H9 (cell line): ENCODE results near the gene CLMN. TPM values are rescaled to one million over a fixed set of nuclear protein-coding genes. Genes with fewer than 3 reads are reported as not detected.

Source experiments
- DNase-seq: peaks from one replicate; pipeline ENCODE4 v3.0.0-alpha.2; 2017
- H2AFZ ChIP-seq: one replicate; pipeline ENCODE4 v1.6.1; 2013; ENCODE audit warnings: mild to moderate bottlenecking, low read length, control low read depth, moderate library complexity
- H2AK5ac ChIP-seq: 2 replicates; pipeline ENCODE4 v1.6.1; 2013; ENCODE audit warnings: low read length, control low read depth, mixed read lengths; ENCODE audit not compliant: insufficient read length
- H2BK120ac ChIP-seq: one replicate; pipeline ENCODE4 v1.6.1; 2013; ENCODE audit warnings: low read depth, mild to moderate bottlenecking, low read length, control low read depth, inconsistent platforms; ENCODE audit not compliant: poor library complexity, severe bottlenecking
- H2BK12ac ChIP-seq: 2 replicates; pipeline ENCODE4 v1.6.1; 2013; ENCODE audit warnings: low read length, control low read depth, mixed read lengths, low read depth; ENCODE audit not compliant: insufficient read length
- H2BK15ac ChIP-seq: 2 replicates; pipeline ENCODE4 v1.6.1; 2013; ENCODE audit warnings: low read depth, low read length, control low read depth
- H2BK20ac ChIP-seq: one replicate; pipeline ENCODE4 v1.6.1; 2013; ENCODE audit warnings: low read depth, mild to moderate bottlenecking, low read length, control low read depth, inconsistent platforms; ENCODE audit not compliant: poor library complexity, severe bottlenecking
- H2BK5ac ChIP-seq: 2 replicates; pipeline ENCODE4 v1.6.1; 2013; ENCODE audit warnings: low read length, control low read depth, mixed read lengths; ENCODE audit not compliant: insufficient read length
- H3K14ac ChIP-seq: 2 replicates; pipeline ENCODE4 v1.6.1; 2013; ENCODE audit warnings: low read length, control low read depth; ENCODE audit not compliant: insufficient read depth
- H3K18ac ChIP-seq: 2 replicates; pipeline ENCODE4 v1.6.1; 2013; ENCODE audit warnings: low read depth, mild to moderate bottlenecking, mixed read lengths, low read length, control low read depth; ENCODE audit not compliant: insufficient read length
- H3K23ac ChIP-seq: 2 replicates; pipeline ENCODE4 v1.6.1; 2013; ENCODE audit warnings: low read length, control low read depth, mixed read lengths, low read depth; ENCODE audit not compliant: insufficient read length
- H3K23me2 ChIP-seq: 2 replicates; pipeline ENCODE4 v1.6.1; 2013; ENCODE audit warnings: low read depth, mild to moderate bottlenecking, mixed read lengths, low read length, control low read depth; ENCODE audit not compliant: insufficient read length, poor library complexity, severe bottlenecking
- H3K27ac ChIP-seq: 2 replicates; pipeline ENCODE4 v1.5.1; 2013; ENCODE audit warnings: low read length, control low read depth, mixed read lengths, low read depth; ENCODE audit not compliant: insufficient read length
- H3K27me3 ChIP-seq: 2 replicates; pipeline ENCODE4 v1.6.1; 2013; ENCODE audit warnings: low read length, control low read depth, inconsistent platforms; ENCODE audit not compliant: insufficient read depth
- H3K4ac ChIP-seq: 2 replicates; pipeline ENCODE4 v1.6.1; 2013; ENCODE audit warnings: low read depth, mild to moderate bottlenecking, control low read depth, inconsistent platforms, low read length, moderate library complexity
- H3K4me1 ChIP-seq: 2 replicates; pipeline ENCODE4 v1.6.1; 2013; ENCODE audit warnings: low read length, control low read depth, inconsistent platforms; ENCODE audit not compliant: insufficient read depth
- H3K4me2 ChIP-seq: 2 replicates; pipeline ENCODE4 v1.6.1; 2013; ENCODE audit warnings: low read length, control low read depth, mixed read lengths; ENCODE audit not compliant: insufficient read length, insufficient read depth
- H3K56ac ChIP-seq: 2 replicates; pipeline ENCODE4 v1.6.1; 2013; ENCODE audit warnings: low read depth, mild to moderate bottlenecking, mixed read lengths, low read length, control low read depth; ENCODE audit not compliant: insufficient read length
- H3K79me1 ChIP-seq: 2 replicates; pipeline ENCODE4 v1.6.1; 2013; ENCODE audit warnings: low read depth, mild to moderate bottlenecking, moderate library complexity, low read length, control low read depth, inconsistent platforms; ENCODE audit not compliant: insufficient read depth, poor library complexity, severe bottlenecking
- H3K79me2 ChIP-seq: 2 replicates; pipeline ENCODE4 v1.6.1; 2013; ENCODE audit warnings: low read length, control low read depth, inconsistent platforms; ENCODE audit not compliant: insufficient read depth
- H3K9ac ChIP-seq: 2 replicates; pipeline ENCODE4 v1.6.1; 2013; ENCODE audit warnings: low read length, control low read depth, mixed read lengths; ENCODE audit not compliant: insufficient read length; ENCODE audit errors: extremely low read depth
- H3K9me3 ChIP-seq: one replicate; pipeline ENCODE4 v1.6.1; 2013; ENCODE audit warnings: low read depth, low read length, inconsistent platforms; ENCODE audit not compliant: control insufficient read depth
- H3T11ph ChIP-seq: one replicate; pipeline ENCODE4 v1.6.1; 2013; ENCODE audit warnings: mild to moderate bottlenecking, low read length, control low read depth, inconsistent platforms
- H4K20me1 ChIP-seq: one replicate; pipeline ENCODE4 v1.6.1; 2013; ENCODE audit not compliant: control insufficient read depth, insufficient read length, insufficient read depth
- H4K5ac ChIP-seq: 2 replicates; pipeline ENCODE4 v1.6.1; 2013; ENCODE audit warnings: low read depth, mild to moderate bottlenecking, mixed read lengths, low read length, control low read depth; ENCODE audit not compliant: insufficient read length
- H4K8ac ChIP-seq: replicated peaks from 2 replicates; pipeline ENCODE4 v1.6.1; 2013; ENCODE audit warnings: low read length, control low read depth, mixed read lengths, low read depth; ENCODE audit not compliant: insufficient read length
- H4K91ac ChIP-seq: 2 replicates; pipeline ENCODE4 v1.6.1; 2013; ENCODE audit warnings: low read depth, mild to moderate bottlenecking, moderate library complexity, mixed read lengths, low read length, control low read depth; ENCODE audit not compliant: insufficient read length
- H3K27ac Mint-ChIP-seq, 3 experiments: 2 replicates in 2 of 3; 3 replicates in 1 of 3; pipeline ENCODE4 v1.8.0; 2020 to 2021; ENCODE audit warnings: mixed read lengths in 3 of 3, mild to moderate bottlenecking in 1 of 3, moderate library complexity in 1 of 3
- H3K27me3 Mint-ChIP-seq: 2 replicates; pipeline ENCODE4 v1.8.0; 2021; ENCODE audit warnings: low read depth, mild to moderate bottlenecking, moderate library complexity, mixed read lengths
- H3K36me3 Mint-ChIP-seq, 3 experiments: 2 replicates in 2 of 3; 3 replicates in 1 of 3; pipeline ENCODE4 v1.8.0; 2020 to 2021; ENCODE audit warnings: low read depth in 3 of 3, mixed read lengths in 3 of 3; ENCODE audit not compliant: insufficient read depth in 1 of 3
- H3K4me1 Mint-ChIP-seq, 2 experiments: 2 replicates each; pipeline ENCODE4 v1.8.0; 2020; ENCODE audit warnings: mixed read lengths in 2 of 2
- H3K4me3 Mint-ChIP-seq, 2 experiments: 2 replicates in 1 of 2; 3 replicates in 1 of 2; pipeline ENCODE4 v1.8.0; 2020 to 2021; ENCODE audit warnings: mild to moderate bottlenecking in 2 of 2, mixed read lengths in 2 of 2, moderate library complexity in 1 of 2
- H3K9me3 Mint-ChIP-seq, 2 experiments: 2 replicates in 1 of 2; 3 replicates in 1 of 2; pipeline ENCODE4 v1.8.0; 2020; ENCODE audit warnings: mild to moderate bottlenecking in 2 of 2, mixed read lengths in 2 of 2, moderate library complexity in 1 of 2
- WGBS: extraction: QIAGEN DNeasy Blood & Tissue Kit; methylation state at CpG from one replicate; pipeline ENCODE4 v1.1.7; 2013; ENCODE audit warnings: missing lambda C conversion rate, low lambda C conversion rate, mixed read lengths; ENCODE audit not compliant: insufficient read length; ENCODE audit errors: extremely low coverage; 5-methylcytosine and 5-hydroxymethylcytosine counted together
- total RNA-seq: library from RNA; stranded (reverse); gene quantifications from 2 replicates; pipeline ENCODE4 v1.2.1, GENCODE V29; 2021
- TF ChIP-seq, protein P1 (sequence below): fragments of 200-600 bp; sonication (generic); conservative IDR thresholded peaks from 3 replicates; pipeline ENCODE4 v1.8.0; 2021; ENCODE audit warnings: antibody characterized with exemption, mild to moderate bottlenecking

Gene CLMN
- total RNA-seq, 1 experiment from 2014 or later, result 7.6 TPM

DNA sequence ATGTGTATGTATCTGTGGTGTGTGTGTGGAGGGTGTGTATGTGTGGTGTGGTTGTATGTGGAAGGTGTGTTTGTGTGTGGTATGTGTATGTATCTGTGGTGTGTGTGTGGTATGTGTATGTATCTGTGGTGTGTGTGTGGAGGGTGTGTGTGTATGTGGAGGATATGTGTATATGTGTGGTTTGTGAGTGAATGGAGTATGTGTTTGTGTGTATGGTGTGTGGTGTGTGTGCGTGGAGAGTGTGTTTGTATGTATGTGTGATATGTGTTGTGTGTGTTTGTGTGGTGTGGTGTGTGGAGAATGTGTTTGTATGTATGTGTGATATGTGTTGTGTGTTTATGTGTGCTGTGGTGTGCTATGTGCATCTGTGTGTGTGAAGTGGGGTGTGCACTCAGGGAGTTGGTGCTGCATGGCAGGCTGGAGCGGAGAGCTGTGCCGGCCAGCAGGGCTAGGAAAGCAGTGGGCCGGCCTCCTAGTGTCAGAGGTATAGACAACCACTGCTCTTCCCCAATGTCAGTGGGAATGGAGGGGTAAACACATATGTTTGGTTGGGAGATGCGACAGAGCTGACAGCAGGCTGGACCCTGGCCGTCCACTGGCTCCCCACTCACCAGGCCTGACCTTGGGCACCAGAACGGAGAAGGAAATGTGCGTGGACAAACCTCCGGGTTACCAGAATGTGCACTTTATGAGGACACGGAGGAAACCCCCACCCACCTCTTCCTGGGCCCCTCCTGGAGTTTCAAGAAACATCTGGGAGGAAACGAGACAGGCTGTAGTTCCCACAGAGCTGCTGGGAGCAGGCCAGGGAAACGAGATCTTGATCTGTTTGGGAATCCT lies 60.7 kb downstream of the CLMN start:
- Histone ChIP-seq H2AFZ (no peak overlapping the region), H2BK20ac (no peak overlapping the region), H3K18ac (no peak overlapping the region), H2AK5ac (no peak overlapping the region), H3K27ac (no peak overlapping the region), H2BK15ac (no peak overlapping the region), H3K79me1 (no peaks in the 10 kb centered on the region), H3K4me2 (no peak overlapping the region), H3K14ac (no peak overlapping the region), H3K4me1 (peaks cover 16% of the 10 kb centered on the region; the same call in 1 of the 2 replicates), H3K79me2 (no peaks in the 10 kb centered on the region; the same call in 1 of the 2 replicates), H3K23me2 (no peaks in the 10 kb centered on the region), H4K5ac (no peak overlapping the region), H3T11ph (no peak overlapping the region), H3K27me3 (no peaks in the 10 kb centered on the region), H4K8ac (no peak overlapping the region), H2BK12ac (no peak overlapping the region), H3K9me3 (no peaks in the 10 kb centered on the region), H3K56ac (no peak overlapping the region), H3K4ac (no peak overlapping the region), H2BK5ac (no peak overlapping the region), H4K20me1 (no peaks in the 10 kb centered on the region), H3K9ac (no peak overlapping the region), H2BK120ac (no peak overlapping the region), H4K91ac (no peak overlapping the region), H3K23ac (no peak overlapping the region)
- TF ChIP-seq, protein P1, sequence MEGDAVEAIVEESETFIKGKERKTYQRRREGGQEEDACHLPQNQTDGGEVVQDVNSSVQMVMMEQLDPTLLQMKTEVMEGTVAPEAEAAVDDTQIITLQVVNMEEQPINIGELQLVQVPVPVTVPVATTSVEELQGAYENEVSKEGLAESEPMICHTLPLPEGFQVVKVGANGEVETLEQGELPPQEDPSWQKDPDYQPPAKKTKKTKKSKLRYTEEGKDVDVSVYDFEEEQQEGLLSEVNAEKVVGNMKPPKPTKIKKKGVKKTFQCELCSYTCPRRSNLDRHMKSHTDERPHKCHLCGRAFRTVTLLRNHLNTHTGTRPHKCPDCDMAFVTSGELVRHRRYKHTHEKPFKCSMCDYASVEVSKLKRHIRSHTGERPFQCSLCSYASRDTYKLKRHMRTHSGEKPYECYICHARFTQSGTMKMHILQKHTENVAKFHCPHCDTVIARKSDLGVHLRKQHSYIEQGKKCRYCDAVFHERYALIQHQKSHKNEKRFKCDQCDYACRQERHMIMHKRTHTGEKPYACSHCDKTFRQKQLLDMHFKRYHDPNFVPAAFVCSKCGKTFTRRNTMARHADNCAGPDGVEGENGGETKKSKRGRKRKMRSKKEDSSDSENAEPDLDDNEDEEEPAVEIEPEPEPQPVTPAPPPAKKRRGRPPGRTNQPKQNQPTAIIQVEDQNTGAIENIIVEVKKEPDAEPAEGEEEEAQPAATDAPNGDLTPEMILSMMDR, result no peak
- H3K27ac Mint-ChIP-seq, result no peak overlapping the region
- 100% methylated on average over 1 of the region's 12 CpGs for WGBS
- H3K9me3 Mint-ChIP-seq, result no peaks in the 10 kb centered on the region
- H3K4me3 Mint-ChIP-seq, result no peak overlapping the region
- H3K27me3 Mint-ChIP-seq, result no peaks in the 10 kb centered on the region; the same call in 1 of the 2 replicates
- no peak for DNase-seq
- H3K4me1 Mint-ChIP-seq, result peaks cover 30 to 32% of the 10 kb centered on the region in 2 experiments
- H3K36me3 Mint-ChIP-seq, result no peaks in the 10 kb centered on the region
